Neural cell (in vitro differentiated cells): ENCODE data around the gene IDUA. TPM values are rescaled to one million over a fixed set of nuclear protein-coding genes. Genes with fewer than 3 reads are reported as not detected.

Source experiments
- H2AFZ ChIP-seq: fragments of 200-600, 300-800 bp; sonication (generic), shearing (Covaris generic); 2 replicates; pipeline ENCODE4 v1.6.0; 2014; ENCODE audit warnings: low read depth, mild to moderate bottlenecking, antibody characterized with exemption, low read length, moderate library complexity
- H3F3A ChIP-seq: fragments of 200-600 bp; shearing (Covaris generic); 2 replicates; pipeline ENCODE4 v1.6.1; 2016; ENCODE audit warnings: mild to moderate bottlenecking, moderate library complexity, mixed read lengths, antibody characterized with exemption, low read length; ENCODE audit not compliant: insufficient read depth, poor library complexity, severe bottlenecking
- H3K27ac ChIP-seq: fragments of 200-600, 300-800 bp; sonication (generic), shearing (Covaris generic); 2 replicates; pipeline ENCODE4 v1.5.1; 2014; ENCODE audit warnings: mild to moderate bottlenecking, low read length, moderate library complexity
- H3K27me3 ChIP-seq: fragments of 300-800, 200-600 bp; sonication (generic), shearing (Covaris generic); 2 replicates; pipeline ENCODE4 v1.6.0; 2014; ENCODE audit warnings: mild to moderate bottlenecking, low read depth, low read length, moderate library complexity; ENCODE audit not compliant: insufficient read depth
- H3K36me3 ChIP-seq: fragments of 300-800, 200-600 bp; sonication (generic), shearing (Covaris generic); 2 replicates; pipeline ENCODE4 v1.5.1; 2014; ENCODE audit warnings: mild to moderate bottlenecking, antibody characterized with exemption, low read length, moderate library complexity; ENCODE audit not compliant: insufficient read depth
- H3K4me2 ChIP-seq: fragments of 300-800, 200-600 bp; sonication (generic), shearing (Covaris generic); 2 replicates; pipeline ENCODE4 v1.6.0; 2014; ENCODE audit warnings: mild to moderate bottlenecking, low read length
- H3K4me3 ChIP-seq: fragments of 300-800, 200-600 bp; sonication (generic), shearing (Covaris generic); 2 replicates; pipeline ENCODE4 v1.5.1; 2014; ENCODE audit warnings: mild to moderate bottlenecking, low read length, moderate library complexity
- H3K79me2 ChIP-seq: fragments of 200-600 bp; shearing (Covaris generic); replicated peaks from 2 replicates; pipeline ENCODE4 v1.6.0; 2014; ENCODE audit warnings: mild to moderate bottlenecking, low read length, moderate library complexity; ENCODE audit not compliant: insufficient read depth
- H3K9ac ChIP-seq: fragments of 300-800, 200-600 bp; sonication (generic), shearing (Covaris generic); 2 replicates; pipeline ENCODE4 v1.6.1; 2016; ENCODE audit warnings: mild to moderate bottlenecking, low read length, mixed read lengths
- H3K9me2 ChIP-seq: fragments of 200-600 bp; shearing (Covaris generic); 2 replicates; pipeline ENCODE4 v1.6.1; 2016; ENCODE audit warnings: mild to moderate bottlenecking, low read length, mixed read lengths; ENCODE audit not compliant: insufficient read depth
- H3K9me3 ChIP-seq: fragments of 200-600, 300-800 bp; sonication (generic), shearing (Covaris generic); 2 replicates; pipeline ENCODE4 v1.6.1; 2016; ENCODE audit warnings: mild to moderate bottlenecking, mixed run types, low read length, moderate library complexity, mixed read lengths
- H4K20me1 ChIP-seq: fragments of 200-600 bp; shearing (Covaris generic); 2 replicates; pipeline ENCODE4 v1.6.1; 2016; ENCODE audit warnings: mild to moderate bottlenecking, mixed run types; ENCODE audit not compliant: insufficient read depth
- EP300 ChIP-seq: fragments of 450-650 bp; conservative IDR thresholded peaks from 2 replicates; pipeline ENCODE4 v1.6.1; 2014; ENCODE audit warnings: antibody characterized with exemption, mild to moderate bottlenecking, moderate library complexity; ENCODE audit not compliant: poor library complexity, severe bottlenecking
- EZH2 ChIP-seq: fragments of 200-600, 300-800 bp; shearing (Covaris generic), sonication (generic); IDR thresholded peaks from 2 replicates; pipeline ENCODE4 v1.6.1; 2014; ENCODE audit warnings: antibody characterized with exemption, low read length, borderline replicate concordance, mild to moderate bottlenecking; ENCODE audit not compliant: insufficient read depth, poor library complexity, severe bottlenecking
- MXI1 ChIP-seq: fragments of 450-650 bp; conservative IDR thresholded peaks from 2 replicates; pipeline ENCODE4 v1.6.1; 2014; ENCODE audit warnings: antibody characterized with exemption, mild to moderate bottlenecking; ENCODE audit not compliant: poor library complexity, severe bottlenecking
- POLR2AphosphoS5 ChIP-seq: IDR thresholded peaks from 2 replicates; pipeline ENCODE4 v1.6.1; 2012
- RAD21 ChIP-seq: fragments of 450-650 bp; conservative IDR thresholded peaks from 2 replicates; pipeline ENCODE4 v1.6.1; 2014; ENCODE audit warnings: antibody characterized with exemption, mild to moderate bottlenecking, moderate library complexity
- SMC3 ChIP-seq: fragments of 450-650 bp; conservative IDR thresholded peaks from 2 replicates; pipeline ENCODE4 v1.6.1; 2014; ENCODE audit warnings: antibody characterized with exemption, mild to moderate bottlenecking, moderate library complexity; ENCODE audit not compliant: poor library complexity
- TAF1 ChIP-seq: IDR thresholded peaks from 2 replicates; pipeline ENCODE4 v1.6.1; 2012; ENCODE audit warnings: low read depth
- polyA plus RNA-seq: library from polyadenylated mRNA; depleted of rRNA; stranded (reverse); fragments of >200 nt; gene quantifications from 2 replicates; pipeline ENCODE4 v1.2.3, GENCODE V29; 2014
- TF ChIP-seq, protein P1 (sequence below): IDR thresholded peaks from 2 replicates; pipeline ENCODE4 v1.6.1; 2012; ENCODE audit warnings: borderline replicate concordance
- TF ChIP-seq, protein P2 (sequence below): fragments of 450-650 bp; IDR thresholded peaks from 2 replicates; pipeline ENCODE4 v1.5.1; 2014; ENCODE audit warnings: antibody characterized with exemption, mild to moderate bottlenecking, moderate library complexity; ENCODE audit not compliant: poor library complexity, severe bottlenecking

The IDUA gene
- polyA plus RNA-seq, 1 donor from 2014 or later, result 12.7 TPM

DNA sequence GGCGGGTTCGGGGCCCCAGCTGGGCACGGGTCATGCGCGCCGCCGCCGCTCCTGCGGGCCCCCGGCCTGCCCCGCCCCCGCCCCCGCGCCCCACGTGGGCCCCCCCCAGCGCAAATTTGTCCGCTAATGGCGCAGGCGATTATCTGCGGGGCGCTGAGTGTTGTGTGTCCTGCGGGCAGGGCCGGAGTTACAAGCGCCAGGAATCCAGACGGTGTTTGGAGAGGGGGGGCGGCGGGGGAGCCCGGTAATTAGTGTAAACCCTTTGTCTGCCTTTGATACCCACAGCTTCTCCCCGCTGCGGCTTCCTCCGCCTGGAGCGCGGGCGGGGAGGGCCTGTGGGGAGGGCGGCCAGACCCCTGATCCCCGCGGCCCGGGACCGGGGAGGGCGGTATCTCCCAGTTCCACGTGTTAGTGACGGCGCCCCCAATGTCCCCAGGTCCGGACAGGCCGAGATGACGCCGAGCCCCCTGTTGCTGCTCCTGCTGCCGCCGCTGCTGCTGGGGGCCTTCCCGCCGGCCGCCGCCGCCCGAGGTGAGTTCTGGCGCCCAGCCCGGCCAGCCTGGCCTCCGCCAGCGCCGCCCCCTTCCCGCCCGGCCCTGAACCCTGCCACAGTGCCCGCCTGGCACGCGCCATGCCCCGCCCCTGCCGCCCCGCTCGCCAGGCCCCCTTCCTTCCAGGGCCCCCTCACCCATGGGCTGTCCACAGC, 25.3 kb downstream of the IDUA start:
- Histone ChIP-seq H3K4me2 (no peak overlapping the region), H4K20me1 (no peaks in the 10 kb centered on the region), H3F3A (no peaks in the 10 kb centered on the region), H3K4me3 (no peak overlapping the region), H3K27me3 (peaks cover 32% of the 10 kb centered on the region), H2AFZ (no peak overlapping the region), H3K9me3 (no peaks in the 10 kb centered on the region), H3K36me3 (no peaks in the 10 kb centered on the region), H3K9me2 (no peaks in the 10 kb centered on the region), H3K27ac (no peak overlapping the region), H3K79me2 (no peaks in the 10 kb centered on the region), H3K9ac (no peak overlapping the region)
- TF ChIP-seq EZH2 (peak; percentile 39), MXI1 (no peak), RAD21 (no peak), EP300 (no peak), POLR2AphosphoS5 (no peak)

DNA sequence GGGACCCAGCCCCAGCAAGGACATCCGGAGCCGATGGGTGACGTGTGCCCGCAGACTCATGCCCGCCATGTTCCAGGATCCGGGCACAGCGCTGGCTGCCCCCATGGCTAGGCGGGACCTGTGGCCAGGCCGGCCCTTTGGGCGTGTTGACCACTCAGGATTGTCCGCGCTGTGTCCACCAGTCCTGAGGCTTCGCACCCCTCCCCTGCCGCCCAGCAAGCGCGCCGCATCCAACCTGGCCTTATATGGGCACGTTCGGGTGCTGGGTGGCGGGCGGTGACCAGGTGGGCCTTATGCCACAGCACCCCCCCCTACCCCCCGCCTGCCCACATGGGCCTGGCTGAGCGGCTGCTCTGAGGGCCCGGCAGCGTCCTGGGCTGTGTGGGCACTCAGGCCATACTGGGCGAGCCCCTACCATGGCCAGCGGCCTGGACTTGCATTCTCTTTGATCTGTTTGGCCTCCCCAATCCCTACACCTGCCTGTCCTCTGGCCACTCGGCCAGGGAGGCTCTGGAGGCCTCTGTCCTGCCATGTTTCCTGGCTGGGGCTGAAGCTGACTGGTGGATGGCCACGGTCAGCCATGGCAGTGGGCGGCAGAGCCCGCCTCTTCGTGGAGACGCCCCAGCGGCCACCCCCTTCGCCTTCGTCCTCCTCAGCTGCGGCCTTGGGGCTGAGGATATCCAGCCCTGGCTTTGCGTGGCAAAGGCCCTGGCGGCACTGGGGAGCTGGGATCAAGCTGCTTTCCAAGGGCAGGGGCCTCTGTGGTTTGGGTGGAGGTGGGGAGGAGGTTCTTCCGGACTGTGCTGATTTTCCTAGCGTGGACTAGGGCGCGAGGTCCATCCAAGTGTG, 26.6 kb downstream of the IDUA start:
- Histone ChIP-seq H3F3A (no peaks in the 10 kb centered on the region), H3K4me3 (no peak overlapping the region), H3K9me2 (no peaks in the 10 kb centered on the region), H2AFZ (no peak overlapping the region), H3K27ac (no peak overlapping the region), H3K9me3 (no peaks in the 10 kb centered on the region), H3K27me3 (peaks cover 28% of the 10 kb centered on the region), H3K4me2 (no peak overlapping the region), H3K79me2 (no peaks in the 10 kb centered on the region), H3K36me3 (no peaks in the 10 kb centered on the region), H3K9ac (no peak overlapping the region), H4K20me1 (no peaks in the 10 kb centered on the region)
- TF ChIP-seq SMC3, result no peak
- no peak for TF ChIP-seq EZH2
- no peak for TF ChIP-seq EP300
- no peak for TF ChIP-seq MXI1
- no peak for TF ChIP-seq TAF1
- no peak for TF ChIP-seq POLR2AphosphoS5
- TF ChIP-seq RAD21, result no peak

DNA sequence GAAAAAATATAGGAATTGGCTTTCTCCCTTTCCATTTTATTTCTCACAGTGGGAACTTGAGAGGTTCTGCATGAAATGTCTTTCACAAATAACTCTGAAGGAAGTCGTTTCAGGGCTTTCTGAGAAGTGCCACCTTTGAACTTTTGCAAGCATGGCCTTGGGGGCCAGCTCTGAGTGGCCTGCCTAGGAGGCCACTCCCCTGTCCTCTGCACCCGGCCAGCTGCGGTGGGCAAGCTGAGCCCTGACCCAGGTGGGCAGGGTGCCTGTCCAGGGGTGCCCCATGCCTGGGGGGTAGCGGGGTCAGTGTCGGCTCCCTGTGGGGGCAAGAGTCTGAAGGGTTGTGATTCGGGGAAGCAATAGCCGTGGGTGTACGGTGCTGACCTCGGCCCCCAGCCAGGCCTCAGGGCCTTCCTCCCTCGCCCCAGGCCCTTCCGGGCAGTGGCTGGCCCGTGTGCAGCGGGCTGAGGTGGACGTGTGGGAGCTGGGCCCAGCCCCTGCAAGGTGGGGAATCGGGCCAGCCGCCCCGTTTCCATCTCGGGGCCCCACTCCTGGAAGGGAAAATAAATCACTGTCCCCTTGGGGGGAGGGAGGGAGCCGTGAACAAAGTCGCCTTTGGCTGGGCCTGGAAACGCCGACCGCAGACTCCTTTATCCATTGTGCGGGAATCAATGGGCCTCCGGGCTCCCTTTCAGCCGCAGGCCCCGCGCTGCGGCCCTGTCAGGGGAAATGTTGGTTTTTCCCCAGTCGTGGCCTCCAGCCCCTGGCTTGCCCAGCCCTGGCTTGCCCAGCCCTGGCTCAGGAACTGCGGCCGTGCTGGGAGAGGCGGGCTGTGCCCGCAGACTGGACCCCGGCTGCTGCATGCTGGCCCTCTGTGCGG, 27.7 kb downstream of the IDUA start:
- Histone ChIP-seq H3K4me2 (no peak overlapping the region), H3K27me3 (peaks cover 18% of the 10 kb centered on the region), H3K27ac (no peak overlapping the region), H3K9me3 (no peaks in the 10 kb centered on the region), H2AFZ (no peak overlapping the region), H3K4me3 (no peak overlapping the region), H3K79me2 (peaks cover 4% of the 10 kb centered on the region), H3K36me3 (no peaks in the 10 kb centered on the region), H3K9me2 (no peaks in the 10 kb centered on the region), H4K20me1 (no peaks in the 10 kb centered on the region), H3F3A (no peaks in the 10 kb centered on the region), H3K9ac (no peak overlapping the region)
- TF ChIP-seq TAF1, result no peak
- no peak for TF ChIP-seq RAD21
- TF ChIP-seq, protein P1, sequence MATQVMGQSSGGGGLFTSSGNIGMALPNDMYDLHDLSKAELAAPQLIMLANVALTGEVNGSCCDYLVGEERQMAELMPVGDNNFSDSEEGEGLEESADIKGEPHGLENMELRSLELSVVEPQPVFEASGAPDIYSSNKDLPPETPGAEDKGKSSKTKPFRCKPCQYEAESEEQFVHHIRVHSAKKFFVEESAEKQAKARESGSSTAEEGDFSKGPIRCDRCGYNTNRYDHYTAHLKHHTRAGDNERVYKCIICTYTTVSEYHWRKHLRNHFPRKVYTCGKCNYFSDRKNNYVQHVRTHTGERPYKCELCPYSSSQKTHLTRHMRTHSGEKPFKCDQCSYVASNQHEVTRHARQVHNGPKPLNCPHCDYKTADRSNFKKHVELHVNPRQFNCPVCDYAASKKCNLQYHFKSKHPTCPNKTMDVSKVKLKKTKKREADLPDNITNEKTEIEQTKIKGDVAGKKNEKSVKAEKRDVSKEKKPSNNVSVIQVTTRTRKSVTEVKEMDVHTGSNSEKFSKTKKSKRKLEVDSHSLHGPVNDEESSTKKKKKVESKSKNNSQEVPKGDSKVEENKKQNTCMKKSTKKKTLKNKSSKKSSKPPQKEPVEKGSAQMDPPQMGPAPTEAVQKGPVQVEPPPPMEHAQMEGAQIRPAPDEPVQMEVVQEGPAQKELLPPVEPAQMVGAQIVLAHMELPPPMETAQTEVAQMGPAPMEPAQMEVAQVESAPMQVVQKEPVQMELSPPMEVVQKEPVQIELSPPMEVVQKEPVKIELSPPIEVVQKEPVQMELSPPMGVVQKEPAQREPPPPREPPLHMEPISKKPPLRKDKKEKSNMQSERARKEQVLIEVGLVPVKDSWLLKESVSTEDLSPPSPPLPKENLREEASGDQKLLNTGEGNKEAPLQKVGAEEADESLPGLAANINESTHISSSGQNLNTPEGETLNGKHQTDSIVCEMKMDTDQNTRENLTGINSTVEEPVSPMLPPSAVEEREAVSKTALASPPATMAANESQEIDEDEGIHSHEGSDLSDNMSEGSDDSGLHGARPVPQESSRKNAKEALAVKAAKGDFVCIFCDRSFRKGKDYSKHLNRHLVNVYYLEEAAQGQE, result no peak
- no peak for TF ChIP-seq EZH2
- TF ChIP-seq POLR2AphosphoS5, result no peak
- TF ChIP-seq EP300, result no peak
- no peak for TF ChIP-seq MXI1
- TF ChIP-seq SMC3, result no peak
- TF ChIP-seq, protein P2, sequence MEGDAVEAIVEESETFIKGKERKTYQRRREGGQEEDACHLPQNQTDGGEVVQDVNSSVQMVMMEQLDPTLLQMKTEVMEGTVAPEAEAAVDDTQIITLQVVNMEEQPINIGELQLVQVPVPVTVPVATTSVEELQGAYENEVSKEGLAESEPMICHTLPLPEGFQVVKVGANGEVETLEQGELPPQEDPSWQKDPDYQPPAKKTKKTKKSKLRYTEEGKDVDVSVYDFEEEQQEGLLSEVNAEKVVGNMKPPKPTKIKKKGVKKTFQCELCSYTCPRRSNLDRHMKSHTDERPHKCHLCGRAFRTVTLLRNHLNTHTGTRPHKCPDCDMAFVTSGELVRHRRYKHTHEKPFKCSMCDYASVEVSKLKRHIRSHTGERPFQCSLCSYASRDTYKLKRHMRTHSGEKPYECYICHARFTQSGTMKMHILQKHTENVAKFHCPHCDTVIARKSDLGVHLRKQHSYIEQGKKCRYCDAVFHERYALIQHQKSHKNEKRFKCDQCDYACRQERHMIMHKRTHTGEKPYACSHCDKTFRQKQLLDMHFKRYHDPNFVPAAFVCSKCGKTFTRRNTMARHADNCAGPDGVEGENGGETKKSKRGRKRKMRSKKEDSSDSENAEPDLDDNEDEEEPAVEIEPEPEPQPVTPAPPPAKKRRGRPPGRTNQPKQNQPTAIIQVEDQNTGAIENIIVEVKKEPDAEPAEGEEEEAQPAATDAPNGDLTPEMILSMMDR, result no peak
